Chondrocyte (in vitro differentiated cells): Measurements from ENCODE around the gene MAP3K7. TPM values are rescaled to one million over a fixed set of nuclear protein-coding genes. Genes with fewer than 3 reads are reported as not detected.

Experiments
- DNase-seq: peaks from one replicate; pipeline ENCODE4 v3.0.0; 2021; ENCODE audit warnings: mixed read lengths, low spot score
- H3K27ac Mint-ChIP-seq: one replicate; pipeline ENCODE4 v1.8.0; 2021; ENCODE audit warnings: mild to moderate bottlenecking, moderate library complexity, mixed read lengths; ENCODE audit not compliant: unreplicated experiment
- H3K27me3 Mint-ChIP-seq: 2 replicates; pipeline ENCODE4 v1.8.0; 2021; ENCODE audit warnings: low read depth, mixed read lengths
- H3K36me3 Mint-ChIP-seq: 2 replicates; pipeline ENCODE4 v1.8.0; 2021; ENCODE audit warnings: low read depth, mixed read lengths
- H3K4me1 Mint-ChIP-seq: 2 replicates; pipeline ENCODE4 v1.8.0; 2021; ENCODE audit warnings: low read depth, mild to moderate bottlenecking, mixed read lengths
- H3K4me3 Mint-ChIP-seq: one replicate; pipeline ENCODE4 v1.8.0; 2021; ENCODE audit warnings: mild to moderate bottlenecking, moderate library complexity, mixed read lengths; ENCODE audit not compliant: unreplicated experiment
- H3K9me3 Mint-ChIP-seq: 2 replicates; pipeline ENCODE4 v1.8.0; 2021; ENCODE audit warnings: low read depth, mixed read lengths
- total RNA-seq: library from RNA; stranded (reverse); gene quantifications from 3 replicates; pipeline ENCODE4 v1.2.1, GENCODE V29; 2021
- TF ChIP-seq, protein P1 (sequence below): fragments of 200-600 bp; sonication (generic); IDR thresholded peaks from 2 replicates; pipeline ENCODE4 v1.5.0; 2021; ENCODE audit warnings: antibody characterized with exemption, mild to moderate bottlenecking, moderate library complexity

Gene MAP3K7
- total RNA-seq, 1 donor from 2014 or later, result 25.2 TPM

DNA sequence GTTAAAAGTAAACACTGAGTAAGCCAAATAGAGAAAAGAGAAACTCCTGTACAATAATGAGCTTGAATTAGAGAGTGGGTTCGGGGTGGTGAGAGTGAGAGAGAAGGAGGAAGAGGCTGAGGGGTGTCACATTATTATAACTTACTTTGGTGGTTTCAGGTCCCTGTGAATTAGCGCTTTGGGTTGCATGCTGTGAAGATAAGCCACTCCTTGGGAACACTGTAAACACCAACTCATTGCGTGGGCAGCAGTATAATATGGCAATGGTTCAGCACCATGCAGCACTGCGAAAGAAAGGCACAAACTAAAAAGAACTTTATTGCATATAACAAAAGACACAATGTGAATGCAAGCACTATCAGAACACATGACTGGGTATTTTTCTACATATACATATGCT is 26.9 kb downstream of the MAP3K7 start:
- DNase-seq, result no peak
- H3K9me3 Mint-ChIP-seq, result peaks cover 8% of the 10 kb centered on the region
- H3K27me3 Mint-ChIP-seq, result no peaks in the 10 kb centered on the region
- no peak overlapping the region for H3K4me3 Mint-ChIP-seq
- H3K4me1 Mint-ChIP-seq, result no peaks in the 10 kb centered on the region
- TF ChIP-seq, protein P1, sequence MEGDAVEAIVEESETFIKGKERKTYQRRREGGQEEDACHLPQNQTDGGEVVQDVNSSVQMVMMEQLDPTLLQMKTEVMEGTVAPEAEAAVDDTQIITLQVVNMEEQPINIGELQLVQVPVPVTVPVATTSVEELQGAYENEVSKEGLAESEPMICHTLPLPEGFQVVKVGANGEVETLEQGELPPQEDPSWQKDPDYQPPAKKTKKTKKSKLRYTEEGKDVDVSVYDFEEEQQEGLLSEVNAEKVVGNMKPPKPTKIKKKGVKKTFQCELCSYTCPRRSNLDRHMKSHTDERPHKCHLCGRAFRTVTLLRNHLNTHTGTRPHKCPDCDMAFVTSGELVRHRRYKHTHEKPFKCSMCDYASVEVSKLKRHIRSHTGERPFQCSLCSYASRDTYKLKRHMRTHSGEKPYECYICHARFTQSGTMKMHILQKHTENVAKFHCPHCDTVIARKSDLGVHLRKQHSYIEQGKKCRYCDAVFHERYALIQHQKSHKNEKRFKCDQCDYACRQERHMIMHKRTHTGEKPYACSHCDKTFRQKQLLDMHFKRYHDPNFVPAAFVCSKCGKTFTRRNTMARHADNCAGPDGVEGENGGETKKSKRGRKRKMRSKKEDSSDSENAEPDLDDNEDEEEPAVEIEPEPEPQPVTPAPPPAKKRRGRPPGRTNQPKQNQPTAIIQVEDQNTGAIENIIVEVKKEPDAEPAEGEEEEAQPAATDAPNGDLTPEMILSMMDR, result no peak
- H3K27ac Mint-ChIP-seq, result no peak overlapping the region
- H3K36me3 Mint-ChIP-seq, result peaks cover 39% of the 10 kb centered on the region

DNA sequence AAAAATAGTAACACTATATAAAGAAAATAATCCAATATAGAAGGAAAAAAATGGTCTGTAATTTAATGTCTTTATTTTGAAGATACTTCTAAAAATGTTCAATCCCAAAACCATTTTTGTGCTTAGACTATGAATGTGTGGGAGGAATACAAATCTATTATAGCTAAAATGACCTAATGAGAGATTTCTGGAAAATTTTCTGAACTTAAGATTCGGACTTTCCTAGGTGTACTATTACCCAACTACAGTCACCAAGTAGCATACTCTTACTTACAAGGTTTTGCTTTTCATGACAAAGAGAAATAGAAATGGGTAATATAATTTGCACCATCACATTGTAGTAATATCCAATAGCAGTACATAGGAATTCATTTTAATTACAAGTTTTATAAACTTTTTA is 29.9 kb downstream of the MAP3K7 start:
- peaks cover 32% of the 10 kb centered on the region for H3K36me3 Mint-ChIP-seq

GRCh38 chr6:90547991-90548390 is 38.9 kb downstream of the MAP3K7 start:
- Mint-ChIP-seq H3K4me3 (no peak overlapping the region), H3K36me3 (peaks cover 50% of the 10 kb centered on the region), H3K27me3 (no peaks in the 10 kb centered on the region), H3K4me1 (no peaks in the 10 kb centered on the region), H3K27ac (no peak overlapping the region), H3K9me3 (no peaks in the 10 kb centered on the region)
- DNase-seq, result no peak
- TF ChIP-seq, protein P1, result no peak

More for the DNA sequence above, 29.9 kb downstream of the MAP3K7 start:
- no peaks in the 10 kb centered on the region for H3K27me3 Mint-ChIP-seq
- no peaks in the 10 kb centered on the region for H3K4me1 Mint-ChIP-seq
- TF ChIP-seq, protein P1, result no peak
- H3K27ac Mint-ChIP-seq, result no peak overlapping the region
- no peak for DNase-seq
- H3K4me3 Mint-ChIP-seq, result no peak overlapping the region
- peaks cover 2% of the 10 kb centered on the region for H3K9me3 Mint-ChIP-seq

- Mint-ChIP-seq H3K36me3 (peaks cover 44% of the 10 kb centered on the region), H3K27me3 (no peaks in the 10 kb centered on the region), H3K9me3 (no peaks in the 10 kb centered on the region), H3K4me1 (no peaks in the 10 kb centered on the region), H3K4me3 (no peak overlapping the region), H3K27ac (no peak overlapping the region)
- DNase-seq, result no peak
- TF ChIP-seq, protein P1, result no peak
Measured at GRCh38 chr6:90547079-90547478, 39.8 kb downstream of the MAP3K7 start.

- Mint-ChIP-seq H3K27ac (no peak overlapping the region), H3K4me1 (no peaks in the 10 kb centered on the region), H3K4me3 (no peak overlapping the region), H3K36me3 (peaks cover 41% of the 10 kb centered on the region), H3K9me3 (no peaks in the 10 kb centered on the region), H3K27me3 (no peaks in the 10 kb centered on the region)
- TF ChIP-seq, protein P1, result no peak
- DNase-seq, result no peak
Measured at GRCh38 chr6:90545448-90545847, 41.4 kb downstream of the MAP3K7 start.
